ENCODE results near the gene COX17. TPM values are rescaled to one million over a fixed set of nuclear protein-coding genes. Genes with fewer than 3 reads are reported as not detected.

The COX17 gene
- total and polyA plus RNA-seq, 2 donors (not counting 3 experiments of a cell fraction or from before 2014, with no cell fraction given): 19.8 to 37.6 TPM

GRCh38 chr3:119644481-119644880 is 32.7 kb downstream of the COX17 start:
- H3K9ac ChIP-seq (replicated peaks; ENCODE audit: extremely low read depth, insufficient read depth, low read length): no peak overlapping the region
- no peaks in the 10 kb centered on the region for H3K9me1 ChIP-seq (replicated peaks; ENCODE audit: control insufficient read depth, extremely low read depth, insufficient read depth, low read length)
- CTCF ChIA-PET: no interaction called here
- H3K27ac ChIP-seq (ENCODE audit: insufficient read depth, low read depth, low read length): no peak overlapping the region
- no peaks in the 10 kb centered on the region for H3K9me3 ChIP-seq (replicated peaks; ENCODE audit: control insufficient read depth, insufficient read depth, low read length)
- intact Hi-C loops (cut with micrococcal nuclease) (no loop called here), dilution Hi-C loops (cut with MboI; ENCODE audit: extremely low pct_ligation_motif_present, low sequenced_read_pairs) (no loop called here)
- no peaks in the 10 kb centered on the region for H3K36me3 ChIP-seq (ENCODE audit: control insufficient read depth in 2 of 2, extremely low read depth in 1 of 2, insufficient read depth in 2 of 2, low read length in 2 of 2)
- H3K4me1 ChIP-seq (ENCODE audit: control insufficient read depth, extremely low read depth, insufficient read depth, low read length): peaks cover 4% of the 10 kb centered on the region
- no TSS peak for BruUV-seq (replicated peaks)
- no peak overlapping the region for H2AFZ ChIP-seq (ENCODE audit: low read depth, low read length)
- POLR2A ChIA-PET: no interaction called here
- no peak overlapping the region for H3K4me3 ChIP-seq (replicated peaks in 1 of 3; ENCODE audit: insufficient read depth in 1 of 3, low read depth in 1 of 3, low read length in 3 of 3)
- H4K20me1 ChIP-seq (replicated peaks; ENCODE audit: control insufficient read depth, extremely low read depth, insufficient read depth, low read length): no peaks in the 10 kb centered on the region
- DNase-seq (ENCODE audit: low read depth, low spot score) (no peak), FAIRE-seq (no peak)
- TF ChIP-seq CTCF (IDR thresholded peaks at IDR 0.05; ENCODE audit: extremely low read depth in 1 of 2, insufficient read depth in 1 of 2, low read depth in 1 of 2, low read length in 2 of 2): no peak
- TF ChIP-seq GATA2 (IDR thresholded peaks at IDR 0.05; ENCODE audit: insufficient read depth, insufficient read length, low read depth, low read length): no peak
- TF ChIP-seq MAX (IDR thresholded peaks at IDR 0.05; ENCODE audit: insufficient read depth, insufficient read length): no peak
- TF ChIP-seq POLR2AphosphoS5 (IDR thresholded peaks at IDR 0.05; ENCODE audit: insufficient read depth, low read depth, low read length): no peak
- TF ChIP-seq JUN (IDR thresholded peaks at IDR 0.05; ENCODE audit: borderline replicate concordance, insufficient read depth, insufficient read length, low read depth): no peak
- no peak for TF ChIP-seq POLR2A (IDR thresholded peaks at IDR 0.05; ENCODE audit: low read depth, low read length)
- TF ChIP-seq EZH2 (IDR thresholded peaks at IDR 0.05; ENCODE audit: borderline replicate concordance, low read depth, low read length, severe bottlenecking): no peak
- no peak for TF ChIP-seq FOS (IDR thresholded peaks at IDR 0.05; ENCODE audit: borderline replicate concordance, insufficient read depth, low read length)
- no peak for TF ChIP-seq MYC (IDR thresholded peaks at IDR 0.05; ENCODE audit: low read depth, low read length)
- no peaks in the 10 kb centered on the region for H3K79me2 ChIP-seq (ENCODE audit: control insufficient read depth, insufficient read depth, low read length)
- H3K27me3 ChIP-seq (ENCODE audit: control insufficient read depth in 2 of 2, insufficient read depth in 2 of 2, low read length in 2 of 2): no peaks in the 10 kb centered on the region
- no peak overlapping the region for H3K4me2 ChIP-seq (ENCODE audit: insufficient read depth, low read length)
